ENCODE measurements around the gene PDGFRA. TPM values are rescaled to one million over a fixed set of nuclear protein-coding genes. Genes with fewer than 3 reads are reported as not detected.

The PDGFRA gene
- total RNA-seq, 4 donors from 2014 or later, result 20.6 to 190 (median 65.5) TPM

- intact Hi-C loops (cut with DNase I; ENCODE audit: low total_unique reads), result no loop called here
- DNase-seq, result no peak
- in situ Hi-C loops (cut with MboI; ENCODE audit: low pct_ligation_motif_present in 1 of 4, low pct_unique_long_range_greater_than_20kb in 1 of 4, low sequenced_read_pairs in 3 of 4), result loop anchor here in 2 of 4 donors (25.0 kb wide), 2 partner anchors 1262 to 1887 kb away; no protein-coding TSS in a partner anchor
- no peak overlapping the region for H3K4me3 ChIP-seq
- H3K27me3 ChIP-seq, result peaks cover 6% of the 10 kb centered on the region
- WGBS, 2 donors (ENCODE audit: low coverage in 1 of 2), result 77 to 92% methylated on average over 3 of the region's 3 CpGs
- H3K27ac ChIP-seq, result no peak overlapping the region
- H3K36me3 ChIP-seq, result no peaks in the 10 kb centered on the region
- H3K4me1 ChIP-seq, result no peaks in the 10 kb centered on the region
- H3K9me3 ChIP-seq, result no peaks in the 10 kb centered on the region
- TF ChIP-seq EP300 (IDR thresholded peaks at IDR 0.05; ENCODE audit: low read depth) (no peak), POLR2AphosphoS5 (IDR thresholded peaks at IDR 0.05) (no peak), CTCF (IDR thresholded peaks at IDR 0.05) (no peak), POLR2A (IDR thresholded peaks at IDR 0.05) (no peak)
These were observed 45.2 kb downstream of the PDGFRA start for GRCh38 chr4:54274264-54274663.

DNA sequence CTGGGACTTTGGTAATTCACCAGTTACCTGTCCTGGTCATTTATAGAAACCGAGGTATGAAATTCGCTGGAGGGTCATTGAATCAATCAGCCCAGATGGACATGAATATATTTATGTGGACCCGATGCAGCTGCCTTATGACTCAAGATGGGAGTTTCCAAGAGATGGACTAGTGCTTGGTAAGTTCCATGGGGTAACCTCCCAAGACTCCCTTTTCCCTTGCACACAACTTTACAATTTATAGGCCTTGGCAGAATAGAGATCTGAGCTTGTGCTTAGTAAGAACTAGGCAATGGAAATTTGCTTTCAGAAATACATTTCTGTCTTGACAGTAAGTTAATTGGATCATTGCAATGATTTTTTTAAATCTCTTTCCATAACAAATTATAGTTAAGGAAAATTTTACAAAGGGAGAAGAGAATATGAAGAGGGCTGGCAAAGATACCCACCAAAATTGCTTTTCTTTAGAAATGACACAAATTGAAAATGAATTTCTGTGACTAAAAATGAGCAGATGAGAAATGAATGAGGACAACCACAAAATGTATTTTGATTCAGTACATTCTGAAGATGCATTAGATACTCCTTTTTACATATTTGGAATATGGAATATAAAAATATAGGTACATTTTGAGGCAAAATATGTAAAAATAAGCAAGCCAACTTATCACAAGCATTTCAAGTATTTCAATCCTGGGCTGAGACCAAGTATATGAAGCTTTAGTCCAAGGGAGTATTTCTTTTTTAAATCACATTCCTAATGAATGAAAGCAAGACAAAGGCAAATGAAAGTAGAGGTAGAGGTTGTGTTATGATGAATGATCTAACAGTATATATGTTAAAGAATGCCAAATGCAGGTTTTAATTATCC lies 45.9 kb downstream of the PDGFRA start:
- no peaks in the 10 kb centered on the region for H3K36me3 ChIP-seq
- in situ Hi-C loops (cut with MboI; ENCODE audit: low pct_ligation_motif_present in 1 of 4, low pct_unique_long_range_greater_than_20kb in 1 of 4, low sequenced_read_pairs in 3 of 4) (loop anchor here in 2 of 4 donors (25.0 kb wide), 2 partner anchors 1263 to 1888 kb away; no protein-coding TSS in a partner anchor), intact Hi-C loops (cut with DNase I; ENCODE audit: low total_unique reads) (no loop called here)
- no peak overlapping the region for H3K27ac ChIP-seq
- peaks cover 6% of the 10 kb centered on the region for H3K27me3 ChIP-seq
- no peaks in the 10 kb centered on the region for H3K4me1 ChIP-seq
- TF ChIP-seq EP300 (IDR thresholded peaks at IDR 0.05; ENCODE audit: low read depth) (no peak), POLR2A (IDR thresholded peaks at IDR 0.05) (no peak), CTCF (IDR thresholded peaks at IDR 0.05) (no peak), POLR2AphosphoS5 (IDR thresholded peaks at IDR 0.05) (no peak)
- H3K9me3 ChIP-seq, result no peaks in the 10 kb centered on the region
- 80% methylated on average over 1 to 3 of the region's 3 CpGs for WGBS, 2 donors (ENCODE audit: low coverage in 1 of 2)
- H3K4me3 ChIP-seq, result no peak overlapping the region
- DNase-seq, result no peak

- 27 to 29% methylated on average over 16 to 20 of the region's 20 CpGs for WGBS, 2 donors (ENCODE audit: low coverage in 1 of 2)
- DNase-seq, result no peak
- no peak overlapping the region for H3K4me3 ChIP-seq
- H3K27me3 ChIP-seq, result peaks cover 6% of the 10 kb centered on the region
- no peak for TF ChIP-seq CTCF (IDR thresholded peaks at IDR 0.05)
- TF ChIP-seq EP300 (IDR thresholded peaks at IDR 0.05; ENCODE audit: low read depth), result no peak
- TF ChIP-seq POLR2A (IDR thresholded peaks at IDR 0.05), result no peak
- no peak for TF ChIP-seq POLR2AphosphoS5 (IDR thresholded peaks at IDR 0.05)
- no peaks in the 10 kb centered on the region for H3K9me3 ChIP-seq
- no peaks in the 10 kb centered on the region for H3K36me3 ChIP-seq
- in situ Hi-C loops (cut with MboI; ENCODE audit: low pct_ligation_motif_present in 1 of 4, low pct_unique_long_range_greater_than_20kb in 1 of 4, low sequenced_read_pairs in 3 of 4), result no loop called here
- peak overlapping the region in 2 of 4 donors; percentile 3 to 34 for H3K27ac ChIP-seq
- H3K4me1 ChIP-seq, result peaks cover 0 to 7% (median 0%) of the 10 kb centered on the region in 4 donors
- intact Hi-C loops (cut with DNase I; ENCODE audit: low total_unique reads), result no loop called here
These were observed 47.7 kb downstream of the PDGFRA start for GRCh38 chr4:54276641-54277430.

DNA sequence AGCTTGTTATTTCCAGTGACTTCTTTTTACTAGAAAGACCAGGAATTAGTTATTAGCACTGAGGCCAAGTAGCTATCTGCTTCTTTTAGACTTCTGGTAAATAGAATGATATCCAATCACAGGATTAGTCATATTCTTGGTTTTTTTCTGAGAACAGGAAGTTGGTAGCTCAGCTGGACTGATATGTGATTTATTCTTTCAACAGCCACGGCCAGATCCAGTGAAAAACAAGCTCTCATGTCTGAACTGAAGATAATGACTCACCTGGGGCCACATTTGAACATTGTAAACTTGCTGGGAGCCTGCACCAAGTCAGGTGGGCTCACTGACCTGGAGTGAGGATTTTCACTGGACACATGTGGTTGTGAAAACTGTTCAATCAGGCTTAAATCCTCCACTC lies 48.6 kb downstream of the PDGFRA start:
- no peaks in the 10 kb centered on the region for H3K36me3 ChIP-seq
- peaks cover 0 to 7% (median 0%) of the 10 kb centered on the region in 4 donors for H3K4me1 ChIP-seq
- TF ChIP-seq POLR2AphosphoS5 (IDR thresholded peaks at IDR 0.05), result no peak
- TF ChIP-seq POLR2A (IDR thresholded peaks at IDR 0.05), result no peak
- TF ChIP-seq EP300 (IDR thresholded peaks at IDR 0.05; ENCODE audit: low read depth), result no peak
- TF ChIP-seq CTCF (IDR thresholded peaks at IDR 0.05), result no peak
- no peak for DNase-seq
- H3K27me3 ChIP-seq, result peaks cover 6% of the 10 kb centered on the region
- no peak overlapping the region for H3K27ac ChIP-seq
- H3K9me3 ChIP-seq, result no peaks in the 10 kb centered on the region
- no peak overlapping the region for H3K4me3 ChIP-seq
- 9% methylated on average over 1 of the region's 1 CpG; no CpG with 5 or more reads in 1 of the 2 donors for WGBS, 2 donors (ENCODE audit: low coverage in 1 of 2)
- intact Hi-C loops (cut with DNase I; ENCODE audit: low total_unique reads) (no loop called here), in situ Hi-C loops (cut with MboI; ENCODE audit: low pct_ligation_motif_present in 1 of 4, low pct_unique_long_range_greater_than_20kb in 1 of 4, low sequenced_read_pairs in 3 of 4) (no loop called here)

Measured in transverse colon (tissue), 4 donors.